B cell (primary cell): ENCODE measurements around the gene ETV2. TPM values are rescaled to one million over a fixed set of nuclear protein-coding genes. Genes with fewer than 3 reads are reported as not detected.
"Not testable (repeated sequence)": the region's sequence is repeated elsewhere in the genome, so short reads cannot be mapped to it uniquely, and the experiment has no call there.

Experiments
- ATAC-seq: fragments of 200-7000 bp; cut with Tn5 transposase; one replicate; pipeline ENCODE4 v1.10.0; 2021; ENCODE audit warnings: low read depth, mild to moderate bottlenecking, moderate number of reproducible peaks, moderate library complexity
- CTCF ChIA-PET: fragments of 350-600 bp; sonication (Branson Sonifier 250); formaldehyde crosslinking; loops from one replicate; lab custom pipeline; 2021; ENCODE audit warnings: antibody characterized with exemption, inconsistent platforms; lab: Charles Lee
- POLR2A ChIA-PET: fragments of 350-600 bp; sonication (Branson Sonifier 250); formaldehyde crosslinking; loops from one replicate; lab custom pipeline; 2021; ENCODE audit warnings: antibody characterized with exemption; lab: Charles Lee
- DNase-seq: peaks from one replicate; pipeline ENCODE4 v3.0.0; 2013
- H2AFZ ChIP-seq: 2 replicates; pipeline ENCODE4 v1.6.1; 2012; ENCODE audit warnings: mild to moderate bottlenecking, low read depth, low read length; ENCODE audit not compliant: insufficient read depth, poor library complexity, severe bottlenecking
- H3K27ac ChIP-seq, 2 donors: 1 replicate in 1 of 2; 2 replicates in 1 of 2; pipeline ENCODE4 v1.5.1; 2012 to 2013; ENCODE audit warnings: low read length in 2 of 2, mild to moderate bottlenecking in 2 of 2, moderate library complexity in 1 of 2
- H3K27me3 ChIP-seq, 4 experiments: fragments of 200-600 bp in 1 of 4; sonication (generic) in 1 of 4; replicated peaks in 1 of 4; 1 replicate in 2 of 4; 2 replicates in 2 of 4; pipeline versions ENCODE4 v1.6.1 to v1.7.0; 2013 to 2016; ENCODE audit warnings: low read length in 3 of 4, mild to moderate bottlenecking in 2 of 4, mixed read lengths in 1 of 4, moderate library complexity in 1 of 4; ENCODE audit not compliant: insufficient read depth in 4 of 4, control insufficient read depth in 3 of 4; ENCODE audit errors: control extremely low read depth in 1 of 4
- H3K36me3 ChIP-seq, 2 experiments: replicated peaks in 1 of 2; 1 replicate in 1 of 2; 2 replicates in 1 of 2; pipeline versions ENCODE4 v1.6.1 to v1.7.1; 2013; ENCODE audit warnings: low read length in 1 of 2; ENCODE audit not compliant: insufficient read depth in 2 of 2, control insufficient read depth in 1 of 2; ENCODE audit errors: control extremely low read depth in 1 of 2, extremely low read depth in 1 of 2
- H3K4me1 ChIP-seq, 2 donors: fragments of 200-600 bp in 1 of 2; sonication (generic) in 1 of 2; 1 replicate in 1 of 2; 2 replicates in 1 of 2; pipeline versions ENCODE4 v1.5.1 to v1.6.1; 2013 to 2017; ENCODE audit warnings: low read length in 2 of 2; ENCODE audit not compliant: control insufficient read depth in 2 of 2, insufficient read depth in 2 of 2
- H3K4me2 ChIP-seq: replicated peaks from 2 replicates; pipeline ENCODE3; 2012; ENCODE audit warnings: mild to moderate bottlenecking, low read depth, low read length; ENCODE audit not compliant: poor library complexity, severe bottlenecking
- H3K4me3 ChIP-seq, 5 experiments: fragments of 200-600 bp in 1 of 5; sonication (generic) in 1 of 5; 1 replicate in 3 of 5; 2 replicates in 2 of 5; pipeline versions ENCODE4 v1.5.1 to v1.7.0; 2011 to 2016; ENCODE audit warnings: low read length in 4 of 5, mild to moderate bottlenecking in 4 of 5, low read depth in 2 of 5, control low read depth in 1 of 5, moderate library complexity in 1 of 5; ENCODE audit not compliant: insufficient read depth in 1 of 5; ENCODE audit errors: control extremely low read depth in 1 of 5, extremely low read depth in 1 of 5
- H3K79me2 ChIP-seq: fragments of 200-600 bp; sonication (generic); one replicate; pipeline ENCODE4 v1.6.0; 2016; ENCODE audit warnings: low read length; ENCODE audit not compliant: control insufficient read depth, insufficient read depth
- H3K9ac ChIP-seq: fragments of 200-600 bp; sonication (generic); 2 replicates; pipeline ENCODE4 v1.6.1; 2017; ENCODE audit warnings: mild to moderate bottlenecking, low read length, moderate library complexity
- H3K9me3 ChIP-seq, 3 donors: one replicate each; pipeline versions ENCODE4 v1.6.1 to v1.7.1; 2013; ENCODE audit warnings: low read length in 2 of 3; ENCODE audit not compliant: control insufficient read depth in 2 of 3, insufficient read depth in 1 of 3; ENCODE audit errors: control extremely low read depth in 1 of 3
- H4K20me1 ChIP-seq: 2 replicates; pipeline ENCODE4 v1.6.0; 2012; ENCODE audit warnings: mild to moderate bottlenecking, low read length; ENCODE audit not compliant: insufficient read depth, control insufficient read depth, poor library complexity, severe bottlenecking
- H3K27ac Mint-ChIP-seq: one replicate; pipeline ENCODE4 v1.8.0; 2021; ENCODE audit warnings: mixed read lengths
- H3K27me3 Mint-ChIP-seq: one replicate; pipeline ENCODE4 v1.8.0; 2021; ENCODE audit warnings: mixed read lengths
- H3K4me1 Mint-ChIP-seq: one replicate; pipeline ENCODE4 v1.8.0; 2021; ENCODE audit warnings: mixed read lengths
- H3K4me3 Mint-ChIP-seq: one replicate; pipeline ENCODE4 v1.8.0; 2021; ENCODE audit warnings: mixed read lengths
- H3K9me3 Mint-ChIP-seq: one replicate; pipeline ENCODE4 v1.8.0; 2022; ENCODE audit warnings: mixed read lengths; ENCODE audit not compliant: insufficient read depth
- CTCF ChIP-seq: fragments of 200-600 bp; IDR thresholded peaks from one replicate; pipeline ENCODE4 v1.8.0; 2022; ENCODE audit warnings: antibody characterized with exemption, mild to moderate bottlenecking
- EZH2 ChIP-seq: IDR thresholded peaks from 2 replicates; pipeline ENCODE4 v1.6.1; 2012; ENCODE audit warnings: borderline replicate concordance, low read depth, mild to moderate bottlenecking, moderate library complexity, low read length; ENCODE audit not compliant: insufficient read depth, poor library complexity, severe bottlenecking
- WGBS: methylation state at CpG from one replicate; pipeline ENCODE4 v1.1.5; 2013; ENCODE audit warnings: missing lambda C conversion rate; ENCODE audit not compliant: insufficient coverage; 5-methylcytosine and 5-hydroxymethylcytosine counted together
- intact Hi-C: fragments of 100-400 bp; cut with micrococcal nuclease; formaldehyde crosslinking; loops from one replicate; pipeline ENCODE4 v1.10.0; 2022
- polyA plus RNA-seq: library from polyadenylated mRNA; depleted of rRNA; stranded (reverse); fragments of >200 nt; gene quantifications from 2 replicates; pipeline ENCODE4 v1.2.3, GENCODE V29; 2012
- total RNA-seq, 2 donors: library from RNA; stranded (reverse); fragments of 120-200 nt in 1 of 2; gene quantifications; 1 replicate in 1 of 2; 2 replicates in 1 of 2; pipeline versions ENCODE4 v1.2.3 to v1.2.4, GENCODE V29; 2013 to 2022

The ETV2 gene
- total and polyA plus RNA-seq, 2 donors (not counting 1 experiment from before 2014, with no cell fraction given), result 0.42 to 0.49 TPM

DNA sequence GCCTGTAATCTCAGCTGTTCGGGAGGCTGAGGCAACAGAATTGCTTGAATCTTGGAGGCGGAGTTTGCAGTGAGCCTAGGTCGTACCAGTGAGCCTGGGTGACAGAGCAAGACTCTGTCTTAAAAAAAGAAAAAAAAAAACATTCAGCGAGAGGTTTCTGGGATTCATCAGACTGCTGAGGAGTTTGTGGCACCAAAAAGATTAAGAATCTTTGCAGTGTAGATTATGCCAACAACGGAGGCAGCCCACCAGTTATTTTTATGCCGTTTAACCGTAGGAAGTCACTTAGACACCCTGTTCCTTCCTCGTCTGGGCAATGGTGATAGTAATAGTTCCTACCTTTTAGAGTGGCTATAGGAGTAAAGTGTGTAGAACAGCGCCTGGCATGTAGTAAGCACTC lies 9.0 kb downstream of the ETV2 start:
- Histone ChIP-seq H4K20me1 (peaks cover 13% of the 10 kb centered on the region), H3K4me1 (peaks cover 10 to 26% of the 10 kb centered on the region in 2 donors), H3K4me3 (no peak overlapping the region), H3K4me2 (no peak overlapping the region), H3K9me3 (peaks cover 0 to 5% (median 0%) of the 10 kb centered on the region in 3 donors), H3K36me3 (peaks cover 6 to 35% of the 10 kb centered on the region in 2 experiments), H3K9ac (no peak overlapping the region), H3K27me3 (no peaks in the 10 kb centered on the region), H3K79me2 (peaks cover 57% of the 10 kb centered on the region), H3K27ac (peak overlapping the region in 1 of 2 donors; percentile 14), H2AFZ (no peak overlapping the region)
- POLR2A ChIA-PET, result no interaction called here
- H3K4me1 Mint-ChIP-seq, result peaks cover 29% of the 10 kb centered on the region
- ATAC-seq (no peak), DNase-seq (no peak)
- no peak overlapping the region for H3K4me3 Mint-ChIP-seq
- CTCF ChIA-PET, result interaction anchor here (0.6 to 1.0 kb wide), 2 partner anchors 42 to 44 kb away, joined by 3 to 7 read pairs; no protein-coding TSS in a partner anchor
- 74% methylated on average over 6 of the region's 9 CpGs for whole genome bisulfite sequencing
- H3K27ac Mint-ChIP-seq, result no peak overlapping the region
- no peaks in the 10 kb centered on the region for H3K9me3 Mint-ChIP-seq
- intact Hi-C loops, result no loop called here
- no peak for TF ChIP-seq EZH2
- no peak for TF ChIP-seq CTCF
- H3K27me3 Mint-ChIP-seq, result no peaks in the 10 kb centered on the region

DNA sequence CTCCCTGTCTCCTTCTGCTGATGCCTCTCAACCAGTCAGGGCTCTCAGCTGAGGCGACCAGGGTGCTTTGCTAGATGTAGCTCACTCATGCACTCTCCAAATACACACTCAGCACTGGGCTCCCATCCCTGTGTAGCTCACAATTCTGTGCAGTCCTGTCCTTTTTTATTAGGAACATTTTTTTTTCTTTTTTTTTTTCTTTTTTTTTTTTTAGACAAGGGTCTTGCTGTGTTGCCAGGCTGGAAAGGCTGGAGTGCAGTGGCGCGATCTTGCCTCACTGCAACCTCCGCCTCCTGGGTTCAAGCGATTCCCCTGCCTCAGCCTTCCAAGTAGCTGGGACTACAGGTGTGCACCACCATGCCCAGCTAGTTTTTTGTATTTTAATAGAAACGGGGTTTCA lies 13.3 kb downstream of the ETV2 start:
- POLR2A ChIA-PET, intact Hi-C loops, CTCF ChIA-PET, H2AFZ ChIP-seq, H3K4me3 ChIP-seq, H3K4me3 Mint-ChIP-seq, H3K27me3 Mint-ChIP-seq, H3K9me3 ChIP-seq, H3K9ac ChIP-seq, H3K27me3 ChIP-seq, H3K27ac Mint-ChIP-seq, H3K9me3 Mint-ChIP-seq, H3K4me2 ChIP-seq, H3K4me1 Mint-ChIP-seq, H3K4me1 ChIP-seq, DNase-seq, H3K27ac ChIP-seq, ATAC-seq: not testable (repeated sequence)
- H3K36me3 ChIP-seq, result peaks cover 8 to 70% of the 10 kb centered on the region in 2 experiments
- H4K20me1 ChIP-seq, result peaks cover 13% of the 10 kb centered on the region
- WGBS, result 90% methylated on average over 2 of the region's 6 CpGs
- peaks cover 49% of the 10 kb centered on the region for H3K79me2 ChIP-seq
